Activated naive CD8-positive, alpha-beta T cell treated with anti-CD3 and anti-CD28 coated beads, Interleukin-2, amount 50 U/mL, for 16 hours (primary cell): ENCODE data around the gene NPEPPS.
"Not testable (repeated sequence)": the region's sequence is repeated elsewhere in the genome, so short reads cannot be mapped to it uniquely, and the experiment has no call there.

Experiments
- DNase-seq: peaks from one replicate; pipeline ENCODE4 v3.0.0-alpha.2; 2020; ENCODE audit warnings: low read depth, low spot score

The NPEPPS gene

DNA sequence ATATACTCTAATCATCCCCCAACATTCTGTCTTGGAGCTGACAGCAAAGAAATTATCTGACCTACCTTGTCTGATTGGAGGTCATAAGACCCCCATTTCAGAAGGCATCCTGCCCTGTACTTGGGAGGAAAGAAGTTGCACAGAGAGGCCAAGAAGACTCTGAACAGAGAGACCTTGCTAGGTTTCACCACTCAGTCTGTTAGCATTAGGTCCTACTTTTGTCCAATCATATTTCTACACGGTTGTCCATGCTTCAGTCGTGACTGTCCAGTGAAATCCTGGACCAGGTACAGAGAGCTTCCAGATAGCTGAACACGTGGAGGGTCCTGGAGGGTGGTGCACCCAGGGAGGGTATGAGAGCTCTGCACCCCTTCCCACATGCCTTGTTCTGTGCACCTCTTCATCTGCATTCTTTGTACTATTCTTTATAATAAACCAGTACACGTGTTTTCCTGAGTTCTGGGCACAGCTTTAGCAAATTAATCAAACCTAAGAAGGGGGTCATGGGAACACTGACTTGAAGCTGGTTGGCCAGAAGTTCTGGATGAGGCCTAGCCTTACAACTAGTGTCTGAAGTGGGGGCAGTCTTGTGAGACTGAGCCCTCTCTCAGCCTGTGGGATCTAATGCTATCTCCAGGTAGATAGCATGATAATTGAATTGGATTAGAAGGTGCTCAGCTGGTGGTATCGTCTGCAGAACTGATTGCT lies 30.9 kb downstream of the NPEPPS start:
- DNase-seq = not testable (repeated sequence)

DNA sequence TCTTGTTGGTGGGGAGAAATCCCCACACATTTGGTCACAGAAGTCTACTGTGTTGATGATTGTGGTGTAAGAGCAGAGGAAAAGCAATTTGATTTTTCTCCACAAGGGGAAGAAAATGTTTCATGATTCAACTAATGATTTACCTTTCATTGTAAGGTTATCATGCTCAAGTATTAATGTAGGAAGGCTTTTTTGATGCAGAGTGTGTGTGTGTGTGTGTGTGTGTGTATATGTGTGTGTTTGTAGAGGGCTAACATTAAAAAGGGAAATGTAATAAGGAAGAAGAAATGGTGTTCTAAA lies 31.4 kb downstream of the NPEPPS start:
- not testable (repeated sequence) for DNase-seq

DNA sequence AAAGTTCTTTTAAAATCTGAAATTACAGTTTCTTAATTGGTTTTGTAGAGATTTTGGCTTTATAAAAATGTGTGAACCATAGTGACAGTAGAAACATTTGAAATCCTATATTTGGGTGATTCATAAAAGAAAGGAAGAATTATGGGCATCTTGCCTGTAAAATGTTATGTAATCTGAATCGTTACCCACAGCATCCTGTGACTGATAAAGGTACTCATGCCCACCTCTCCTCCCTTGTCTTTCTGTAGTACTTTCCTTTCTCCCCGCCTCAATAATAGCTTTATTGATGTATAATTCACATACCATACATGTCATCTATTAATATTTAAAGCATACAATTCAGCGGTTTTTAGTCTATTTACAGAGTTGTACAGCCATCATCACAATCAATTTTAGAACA lies 36.4 kb downstream of the NPEPPS start:
- not testable (repeated sequence) for DNase-seq

DNA sequence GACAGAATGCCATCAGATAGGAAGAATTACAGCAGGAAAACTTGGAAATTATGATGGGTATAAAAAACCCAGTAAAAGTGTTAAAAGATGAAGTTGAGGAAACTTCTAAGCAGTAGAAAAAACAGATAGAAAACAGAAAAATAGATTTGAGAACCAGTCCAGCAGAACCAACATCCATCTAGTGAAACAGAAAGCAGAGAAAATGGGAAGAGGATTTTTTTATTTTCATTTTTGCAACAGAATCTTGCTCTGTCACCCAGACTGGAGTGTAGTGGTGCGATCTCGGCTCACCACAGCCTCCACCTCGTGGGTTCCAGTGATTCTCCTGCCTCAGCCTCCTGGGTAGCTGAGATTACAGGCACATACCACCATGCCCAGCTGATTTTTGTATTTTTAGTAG lies 41.7 kb downstream of the NPEPPS start:
- not testable (repeated sequence) for DNase-seq

DNA sequence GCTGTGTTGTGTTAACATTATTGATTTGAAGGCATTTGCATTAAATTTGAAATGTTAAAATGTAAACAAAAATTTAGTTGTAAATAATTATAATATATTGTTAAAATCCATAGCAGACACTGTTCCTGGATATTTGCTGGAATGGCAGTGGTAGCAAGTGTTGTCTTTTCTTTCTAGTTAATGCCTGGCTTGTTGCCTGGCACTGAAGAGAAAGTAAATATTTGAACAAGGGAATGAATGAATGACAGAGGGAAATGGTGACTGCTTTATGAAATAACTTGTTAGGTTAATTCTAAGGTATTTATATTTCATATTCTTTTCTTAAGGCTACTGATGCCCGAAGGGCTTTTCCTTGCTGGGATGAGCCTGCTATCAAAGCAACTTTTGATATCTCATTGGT lies 51.5 kb downstream of the NPEPPS start:
- DNase-seq = not testable (repeated sequence)

DNA sequence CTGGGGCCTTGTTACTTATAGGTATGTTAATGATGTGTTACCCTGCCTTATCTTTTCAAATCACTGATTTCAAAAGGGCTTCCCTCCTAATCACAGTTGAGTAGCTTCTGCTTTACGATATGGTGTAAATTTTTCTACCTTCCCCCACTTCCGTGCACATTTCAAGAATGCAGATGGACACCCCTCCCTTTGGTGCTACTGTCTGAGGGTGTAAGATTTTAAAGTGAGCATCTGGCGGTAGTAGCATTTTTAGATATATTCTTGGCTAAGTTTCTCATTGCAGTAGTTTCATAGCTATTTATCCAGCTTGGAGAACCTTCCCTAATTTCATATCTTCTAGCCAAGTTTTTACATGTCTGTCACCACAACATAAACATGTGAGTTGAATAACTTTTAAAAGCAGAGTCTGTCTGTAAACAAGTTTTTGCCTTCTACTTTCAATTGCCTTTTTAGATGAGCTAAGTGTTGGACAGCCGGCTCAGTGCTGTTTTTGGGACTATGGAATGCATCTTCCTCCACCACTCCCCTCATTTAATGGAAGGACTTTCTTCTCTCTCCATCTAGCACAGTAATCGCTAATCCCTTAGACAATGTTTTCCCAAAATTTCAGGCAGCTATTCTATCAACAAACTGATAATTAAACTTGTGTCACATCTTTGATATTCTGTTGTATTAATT lies 55.6 kb downstream of the NPEPPS start:
- not testable (repeated sequence) for DNase-seq

DNA sequence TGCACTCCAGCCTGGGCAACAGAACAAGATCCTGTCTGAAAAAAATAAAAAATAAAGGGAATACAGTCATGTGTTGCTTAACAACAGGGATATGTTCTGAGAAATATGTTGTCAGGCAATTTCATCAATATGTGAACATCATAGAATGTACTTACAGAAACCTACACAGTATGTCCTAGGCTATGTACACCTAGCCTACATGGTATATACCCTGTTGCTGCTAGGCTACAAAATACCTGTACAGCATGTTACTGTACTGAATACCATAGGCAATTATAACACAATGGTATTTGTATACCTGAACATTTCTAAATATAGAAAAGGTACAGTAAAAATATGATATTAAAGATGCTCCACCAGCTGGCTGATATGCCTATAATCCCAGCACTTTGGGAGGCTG lies 62.6 kb downstream of the NPEPPS start:
- DNase-seq = not testable (repeated sequence)

DNA sequence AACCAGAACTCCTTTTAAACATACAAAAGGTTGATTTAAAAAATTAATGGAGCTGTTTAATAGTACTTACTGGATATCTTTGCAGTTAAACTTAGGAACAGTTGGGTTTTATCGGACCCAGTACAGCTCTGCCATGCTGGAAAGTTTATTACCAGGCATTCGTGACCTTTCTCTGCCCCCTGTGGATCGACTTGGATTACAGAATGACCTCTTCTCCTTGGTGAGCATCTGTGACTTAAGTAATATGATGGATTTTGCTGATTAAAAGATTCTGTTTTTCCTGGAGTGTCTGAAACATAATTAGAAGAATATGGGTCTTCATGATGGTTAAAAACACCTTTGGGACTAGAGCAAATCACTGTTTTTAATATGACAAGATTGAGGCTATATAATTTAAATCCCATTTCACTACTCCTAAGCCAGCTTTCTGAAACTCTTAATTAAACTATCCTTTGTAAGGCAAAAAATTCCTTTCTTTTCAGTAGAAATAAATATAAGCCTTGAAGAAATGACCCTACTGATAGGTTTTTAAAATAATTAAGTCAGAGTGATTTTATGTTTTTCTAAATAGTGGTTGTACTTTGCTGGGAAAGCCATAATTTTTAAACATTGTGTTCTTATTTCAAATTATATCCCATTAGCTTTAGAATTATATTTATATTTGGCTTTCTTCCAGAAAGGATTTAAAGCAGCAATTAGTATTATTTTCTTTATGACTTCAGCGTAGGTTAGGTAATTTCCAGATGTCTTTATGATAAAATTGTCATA lies 73.1 kb downstream of the NPEPPS start:
- no peak for DNase-seq

DNA sequence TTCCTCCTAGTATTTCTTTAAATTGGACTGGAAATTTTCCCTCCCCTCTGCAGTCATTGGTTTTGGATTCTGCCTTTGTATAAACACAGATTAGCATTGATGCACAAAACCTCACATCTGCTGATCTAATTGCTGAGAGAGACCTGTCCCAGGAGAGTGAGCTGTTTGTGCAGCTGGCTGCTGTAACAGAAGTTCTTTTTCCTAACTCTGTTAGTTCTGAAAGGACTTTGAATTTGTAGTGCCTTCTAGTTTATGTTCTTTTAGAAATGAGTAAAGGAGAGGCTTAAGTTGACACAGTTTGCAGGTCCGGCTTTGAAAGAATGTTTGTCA lies 73.7 kb downstream of the NPEPPS start:
- no peak for DNase-seq

DNA sequence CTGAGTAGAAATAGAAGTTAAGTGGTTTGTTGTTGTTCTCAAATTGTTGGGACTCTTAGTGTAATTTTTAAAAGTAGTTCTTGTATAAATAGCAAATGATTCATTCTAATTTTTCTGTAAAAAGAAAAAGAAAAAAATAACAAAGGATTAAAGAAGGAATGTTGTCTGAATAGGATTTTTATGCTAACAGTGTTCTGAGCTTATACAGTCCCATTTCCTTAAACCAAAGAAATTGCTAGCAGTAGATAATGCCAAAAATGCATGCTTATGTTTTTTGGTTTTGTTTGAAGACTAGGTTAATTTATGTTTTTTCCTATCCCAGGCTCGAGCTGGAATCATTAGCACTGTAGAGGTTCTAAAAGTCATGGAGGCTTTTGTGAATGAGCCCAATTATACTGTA lies 74.1 kb downstream of the NPEPPS start:
- DNase-seq = no peak

DNA sequence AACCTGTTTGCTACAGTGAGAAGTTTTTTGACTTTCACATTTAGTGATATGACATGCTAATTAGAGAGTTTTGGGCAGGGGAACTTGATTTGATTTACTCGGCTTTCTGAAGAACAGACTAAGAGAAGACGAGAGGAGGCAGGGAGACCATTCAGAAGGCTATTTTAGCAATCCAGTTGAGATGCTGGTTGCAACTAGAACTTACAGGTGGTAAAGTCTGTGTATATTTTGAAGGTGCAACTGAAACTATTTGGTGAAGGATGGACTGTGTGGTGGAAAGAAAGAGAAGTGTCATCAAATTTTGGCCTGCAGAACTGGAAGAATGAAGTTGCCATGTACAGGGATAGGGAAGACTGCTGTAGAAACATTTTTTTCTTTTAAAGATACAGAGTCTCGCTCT lies 76.6 kb downstream of the NPEPPS start:
- no peak for DNase-seq

DNA sequence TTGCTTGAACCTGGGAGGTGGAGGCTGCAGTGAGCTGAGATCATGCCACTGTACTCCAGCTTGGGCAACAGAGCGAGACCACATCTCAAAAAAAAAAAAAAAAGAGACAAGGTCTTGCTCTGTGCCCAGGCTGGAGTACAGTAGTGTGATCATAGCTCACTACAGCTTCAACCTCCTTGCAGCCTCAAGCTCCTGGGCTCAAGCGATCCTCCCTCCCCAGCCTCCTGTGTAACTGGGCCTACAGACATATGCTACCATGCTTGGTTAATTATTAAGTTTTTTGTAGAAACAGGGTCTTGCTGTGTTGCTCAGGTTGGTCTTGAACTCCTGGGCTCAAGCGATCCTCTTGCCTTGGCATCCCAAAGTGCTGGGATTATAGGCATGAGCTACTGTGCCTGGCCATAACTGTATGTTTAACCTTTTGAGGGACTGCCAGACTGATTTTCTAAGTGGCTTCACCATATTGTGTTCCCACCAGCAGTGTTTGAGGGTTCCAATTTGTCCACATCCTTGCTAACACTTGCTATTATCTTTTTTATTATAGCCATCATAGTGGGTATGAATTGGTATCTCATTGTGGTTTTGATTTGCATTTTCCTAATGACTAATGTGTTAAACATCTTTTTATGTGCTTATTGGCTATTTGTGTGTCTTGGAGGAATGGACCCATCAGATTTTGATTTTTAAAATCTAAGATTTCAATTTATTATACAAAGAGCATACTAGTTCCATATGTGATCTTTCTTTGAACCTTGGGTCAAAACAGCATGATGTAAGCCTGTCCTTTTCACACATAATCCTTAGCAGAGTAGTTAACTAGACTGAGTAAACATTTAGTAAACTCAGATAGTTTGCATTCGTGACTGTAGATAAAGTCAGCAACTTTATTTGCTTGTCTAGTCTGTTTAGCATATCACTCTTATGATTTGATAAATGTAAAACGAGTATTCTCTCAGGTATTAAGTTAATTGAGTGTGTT lies 80.8 kb downstream of the NPEPPS start:
- DNase-seq = no peak

DNA sequence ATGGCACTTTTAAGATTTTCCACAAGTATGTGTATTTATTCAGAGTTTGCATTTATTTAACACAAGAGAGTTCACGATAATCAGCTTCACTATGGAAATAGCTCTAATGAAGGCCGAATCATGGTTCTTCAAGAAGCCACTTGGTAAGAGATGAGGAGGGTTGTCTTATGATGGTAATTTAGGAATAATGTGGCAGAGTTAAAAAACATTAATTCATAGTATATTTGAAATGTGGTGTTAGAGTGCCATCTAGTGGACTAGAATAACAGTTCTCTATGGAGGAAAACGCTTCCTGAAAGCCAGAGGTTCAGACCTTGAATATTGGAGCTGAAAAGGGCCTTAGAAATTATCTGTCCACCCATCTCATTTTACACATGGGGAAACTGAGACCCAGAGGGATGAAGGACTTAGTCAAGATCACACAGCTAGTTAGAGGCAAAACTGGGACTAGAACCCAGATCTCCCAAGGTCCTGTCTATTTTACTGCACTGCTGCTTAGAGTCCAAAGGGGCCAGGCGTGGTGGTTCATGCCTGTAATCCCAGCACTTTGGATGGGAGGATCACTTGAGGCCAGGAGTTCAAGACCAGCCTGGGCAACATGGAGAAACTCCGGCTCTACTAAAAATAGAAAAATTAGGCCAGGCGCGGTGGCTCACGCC lies 85.0 kb downstream of the NPEPPS start:
- DNase-seq = no peak

DNA sequence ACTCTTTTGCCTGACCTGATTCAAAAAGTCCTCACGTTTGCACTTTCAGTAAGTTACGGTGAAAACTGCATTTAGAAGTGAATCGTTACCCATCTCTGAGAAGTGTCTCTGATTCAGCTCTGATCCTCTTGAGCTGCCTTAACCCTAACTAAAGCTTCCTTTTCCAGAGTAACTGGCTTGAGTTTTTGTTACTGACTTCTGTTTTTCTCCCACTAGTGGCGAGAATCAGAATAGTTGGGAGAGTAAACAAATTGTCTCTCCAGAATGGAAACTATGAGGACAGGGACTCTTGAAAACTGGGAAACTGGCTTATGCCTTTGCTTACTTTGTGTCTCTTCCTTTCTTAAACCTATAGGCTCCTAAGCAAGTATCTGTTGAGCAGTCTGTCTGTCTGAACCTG lies 87.5 kb downstream of the NPEPPS start:
- DNase-seq = no peak

DNA sequence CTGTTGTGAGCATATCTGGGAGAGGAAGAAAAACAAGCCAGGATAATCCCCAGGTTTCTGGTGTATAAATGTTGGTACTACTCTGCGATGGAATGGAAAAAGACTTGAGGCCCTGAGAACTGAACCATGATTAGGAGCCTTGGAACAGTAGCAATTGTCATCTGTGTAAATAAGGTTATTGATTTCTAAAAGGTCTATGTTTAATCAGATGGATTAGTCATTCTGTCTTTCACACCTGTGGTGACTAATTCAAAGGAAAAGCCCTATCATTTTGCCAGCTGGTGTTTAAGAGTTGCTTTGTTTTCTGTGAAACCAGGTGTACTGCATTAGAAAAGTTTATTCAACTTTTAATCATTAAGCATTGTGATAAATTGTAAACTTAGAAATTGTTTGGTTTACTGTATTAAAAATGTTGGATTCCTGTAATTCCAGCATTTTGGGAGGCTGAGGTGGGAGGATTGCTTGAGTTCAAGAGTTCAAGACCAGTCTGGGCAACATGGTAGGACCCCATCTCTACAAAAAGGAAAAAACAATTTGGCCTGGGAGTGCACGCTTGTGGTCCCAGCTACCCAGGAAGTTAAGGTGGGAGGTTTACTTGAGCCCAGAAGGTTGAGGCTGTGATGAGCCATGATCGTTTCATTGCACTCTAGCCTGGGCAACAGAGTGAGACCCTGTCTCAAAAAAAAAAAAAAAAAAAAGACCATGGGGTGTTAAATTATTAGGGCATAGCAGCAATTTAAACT lies 89.8 kb downstream of the NPEPPS start:
- no peak for DNase-seq

DNA sequence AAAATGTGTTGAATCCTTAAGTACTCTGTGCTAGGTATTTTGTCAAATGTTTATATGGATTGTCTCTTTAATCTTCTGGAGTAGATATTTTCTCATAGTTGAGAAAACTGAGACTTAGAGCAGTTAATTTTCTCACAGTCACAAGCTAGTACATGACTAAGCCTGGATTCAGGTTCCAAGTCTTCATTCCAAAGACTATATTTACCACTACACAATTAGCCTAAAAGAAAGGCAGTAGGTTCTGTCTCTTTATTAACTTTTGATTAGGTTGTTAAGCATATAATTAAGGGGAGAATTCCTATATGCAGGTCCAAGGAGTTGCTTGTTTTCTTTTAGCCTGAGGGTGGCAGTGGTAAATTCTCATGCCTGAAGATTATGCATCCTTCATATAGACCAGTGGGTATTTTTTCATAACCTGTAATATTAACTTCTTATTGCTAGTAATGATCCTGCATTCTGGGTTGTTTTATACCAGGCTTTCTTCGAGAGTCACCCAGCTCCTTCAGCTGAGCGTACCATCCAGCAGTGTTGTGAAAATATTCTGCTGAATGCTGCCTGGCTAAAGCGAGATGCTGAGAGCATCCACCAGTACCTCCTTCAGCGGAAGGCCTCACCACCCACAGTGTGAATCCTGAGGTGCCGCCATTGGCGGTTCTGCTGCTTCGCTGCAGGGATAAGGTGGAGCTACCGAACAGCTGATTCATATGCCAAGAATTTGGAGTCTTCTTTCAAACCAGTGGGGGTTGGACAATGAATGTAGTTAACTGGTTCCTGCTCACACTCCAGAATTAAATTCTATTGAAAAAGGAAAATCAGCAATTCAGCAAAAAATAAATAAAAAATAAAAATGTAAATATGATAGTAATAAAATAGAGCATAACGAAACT lies 90.6 kb downstream of the NPEPPS start:
- no peak for DNase-seq

DNA sequence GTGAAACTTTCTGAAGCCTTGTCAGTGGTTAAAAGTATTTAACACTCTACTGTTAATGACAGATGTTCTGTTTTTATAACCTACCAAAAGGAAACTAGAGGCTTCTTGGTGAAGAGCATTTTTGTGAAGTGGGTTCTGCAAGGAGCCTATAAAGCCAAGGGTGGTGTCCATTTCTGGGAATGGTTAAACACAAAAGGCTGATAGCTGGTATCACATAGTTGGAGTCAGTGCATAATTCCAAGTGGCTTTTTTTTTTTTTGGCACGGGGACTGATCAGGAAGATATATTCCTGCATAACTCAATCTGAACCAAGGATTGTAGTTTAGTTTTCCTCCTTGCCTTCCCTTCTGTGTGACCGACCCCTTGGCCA lies 91.3 kb downstream of the NPEPPS start:
- no peak for DNase-seq

DNA sequence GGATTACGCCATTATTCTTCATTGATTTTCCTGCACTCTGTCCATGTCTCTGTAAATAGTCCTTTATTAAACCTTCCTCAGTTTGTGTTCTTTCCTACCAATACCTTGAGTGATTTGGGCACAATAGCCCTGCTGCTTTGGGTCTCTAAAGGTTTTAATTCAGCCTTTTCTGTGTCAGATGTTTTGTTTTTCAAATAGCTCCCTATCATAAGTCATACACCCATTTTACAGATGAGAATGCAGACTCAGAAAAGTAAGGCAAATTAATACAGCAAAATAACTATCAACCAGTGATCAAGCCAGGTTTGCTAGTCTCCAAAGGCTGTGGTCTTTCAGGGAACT lies 93.8 kb downstream of the NPEPPS start:
- no peak for DNase-seq

DNA sequence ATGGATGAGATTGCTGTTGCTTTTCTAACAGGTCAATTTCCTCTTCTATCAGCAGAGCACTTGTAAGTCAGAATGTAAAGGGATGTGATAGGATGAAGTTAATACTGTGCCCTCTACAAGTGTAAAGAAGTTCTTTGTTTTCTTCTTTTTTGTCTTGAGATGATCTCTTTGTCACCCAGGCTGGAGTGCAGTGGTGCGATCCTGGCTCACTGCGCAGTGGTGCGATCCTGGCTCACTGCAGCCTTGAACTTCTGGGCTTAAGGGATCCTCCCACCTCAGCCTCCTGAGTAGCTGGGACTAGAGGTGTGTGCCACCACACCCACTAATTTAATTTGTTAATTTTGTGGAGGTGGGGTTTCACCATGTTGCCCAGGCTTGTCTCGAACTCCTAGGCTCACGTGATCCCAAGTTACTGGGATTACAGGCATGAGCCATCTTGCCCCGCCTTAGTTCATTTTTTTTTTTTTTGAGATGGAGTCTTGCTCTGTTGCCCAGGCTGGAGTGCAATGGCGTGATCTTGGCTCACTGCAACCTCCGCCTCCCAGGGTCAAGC lies 97.2 kb downstream of the NPEPPS start:
- DNase-seq = no peak
